GM19043 (cell line): ENCODE measurements around the gene KREMEN1.
A peak's percentile ranks its signal among the peaks of the same experiment; 100 is the strongest.

Source experiments
- ATAC-seq: cut with Tn5 transposase; IDR thresholded peaks from one replicate; pipeline ENCODE4 v1.9.1; 2021; ENCODE audit warnings: low read depth; ENCODE audit not compliant: unreplicated experiment

The KREMEN1 gene

DNA sequence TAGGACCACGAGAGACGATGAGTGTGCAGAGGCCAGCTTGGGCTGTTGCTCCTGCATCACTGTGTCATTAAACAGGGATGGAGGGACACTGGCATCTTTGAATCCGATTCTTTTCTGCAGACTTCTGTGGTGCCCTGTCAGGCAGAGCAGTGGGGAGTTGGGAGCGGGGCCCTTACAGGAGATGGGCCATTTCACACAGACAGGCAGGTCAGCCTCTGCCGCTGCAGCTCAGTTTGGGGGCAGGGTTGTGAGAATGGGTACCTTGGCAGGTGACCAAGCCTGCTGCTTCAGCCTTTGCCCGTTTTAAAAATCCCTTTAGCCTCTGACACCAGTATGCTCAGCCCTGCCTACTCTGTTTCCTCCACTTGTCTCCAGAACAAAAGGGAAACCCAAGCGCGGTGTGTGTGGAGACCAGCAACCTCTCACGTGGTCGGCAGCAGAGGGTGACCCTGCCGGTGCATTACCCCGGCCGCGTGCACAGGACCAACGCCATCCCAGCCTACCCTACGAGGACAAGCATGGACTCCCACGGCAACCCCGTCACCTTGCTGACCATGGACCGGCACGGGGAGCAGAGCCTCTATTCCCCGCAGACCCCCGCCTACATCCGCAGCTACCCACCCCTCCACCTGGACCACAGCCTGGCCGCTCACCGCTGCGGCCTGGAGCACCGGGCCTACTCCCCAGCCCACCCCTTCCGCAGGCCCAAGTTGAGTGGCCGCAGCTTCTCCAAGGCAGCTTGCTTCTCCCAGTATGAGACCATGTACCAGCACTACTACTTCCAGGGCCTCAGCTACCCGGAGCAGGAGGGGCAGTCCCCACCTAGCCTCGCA lies 23.8 kb upstream of the KREMEN1 start:
- ATAC-seq: no peak

DNA sequence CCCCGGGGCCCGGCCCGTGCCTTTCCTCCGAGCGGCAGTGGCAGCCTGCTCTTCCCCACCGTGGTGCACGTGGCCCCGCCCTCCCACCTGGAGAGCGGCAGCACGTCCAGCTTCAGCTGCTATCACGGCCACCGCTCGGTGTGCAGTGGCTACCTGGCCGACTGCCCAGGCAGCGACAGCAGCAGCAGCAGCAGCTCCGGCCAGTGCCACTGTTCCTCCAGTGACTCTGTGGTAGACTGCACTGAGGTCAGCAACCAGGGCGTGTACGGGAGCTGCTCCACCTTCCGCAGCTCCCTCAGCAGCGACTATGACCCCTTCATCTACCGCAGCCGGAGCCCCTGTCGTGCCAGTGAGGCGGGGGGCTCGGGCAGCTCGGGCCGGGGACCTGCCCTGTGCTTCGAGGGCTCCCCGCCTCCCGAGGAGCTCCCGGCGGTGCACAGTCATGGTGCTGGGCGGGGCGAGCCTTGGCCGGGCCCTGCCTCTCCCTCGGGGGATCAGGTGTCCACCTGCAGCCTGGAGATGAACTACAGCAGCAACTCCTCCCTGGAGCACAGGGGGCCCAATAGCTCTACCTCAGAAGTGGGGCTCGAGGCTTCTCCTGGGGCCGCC lies 23.1 kb upstream of the KREMEN1 start:
- ATAC-seq: no peak

DNA sequence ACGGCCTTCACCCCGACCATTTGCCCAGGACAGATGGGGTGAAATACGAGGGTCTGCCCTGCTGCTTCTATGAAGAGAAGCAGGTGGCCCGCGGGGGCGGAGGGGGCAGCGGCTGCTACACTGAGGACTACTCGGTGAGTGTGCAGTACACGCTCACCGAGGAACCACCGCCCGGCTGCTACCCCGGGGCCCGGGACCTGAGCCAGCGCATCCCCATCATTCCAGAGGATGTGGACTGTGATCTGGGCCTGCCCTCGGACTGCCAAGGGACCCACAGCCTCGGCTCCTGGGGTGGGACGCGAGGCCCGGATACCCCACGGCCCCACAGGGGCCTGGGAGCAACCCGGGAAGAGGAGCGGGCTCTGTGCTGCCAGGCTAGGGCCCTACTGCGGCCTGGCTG lies 22.4 kb upstream of the KREMEN1 start:
- ATAC-seq: no peak

DNA sequence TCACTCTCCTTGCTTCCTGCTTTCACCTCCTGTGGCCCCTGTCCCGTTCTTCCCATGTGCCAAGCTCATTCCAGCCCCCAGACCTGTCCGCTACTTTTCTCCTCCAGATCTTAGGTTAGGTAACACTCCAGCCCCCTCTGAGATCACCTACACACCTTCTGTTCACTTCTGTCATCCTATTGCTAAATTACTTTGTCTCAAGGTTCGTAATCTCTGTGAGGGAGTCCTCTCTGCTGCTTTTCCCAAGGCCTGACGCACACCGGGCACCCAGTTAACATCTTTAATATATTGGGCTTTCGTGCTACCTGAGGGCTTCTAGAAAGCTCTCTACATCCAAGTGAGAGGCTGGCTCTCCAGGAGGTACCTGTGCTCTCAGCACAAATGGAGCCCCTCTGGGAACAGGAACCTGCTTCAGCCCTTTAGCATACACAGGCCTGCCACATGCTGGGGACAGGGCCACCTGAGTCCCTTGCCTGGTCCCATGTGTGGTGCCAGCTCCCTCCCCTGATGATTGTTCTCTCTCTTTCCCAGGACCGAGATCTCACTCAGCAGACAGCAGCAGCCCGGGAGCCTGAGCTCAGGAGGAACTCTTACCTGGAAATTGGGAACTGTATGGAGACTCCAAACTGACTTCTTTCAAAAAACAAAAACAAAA lies 19.7 kb upstream of the KREMEN1 start:
- no peak for ATAC-seq

DNA sequence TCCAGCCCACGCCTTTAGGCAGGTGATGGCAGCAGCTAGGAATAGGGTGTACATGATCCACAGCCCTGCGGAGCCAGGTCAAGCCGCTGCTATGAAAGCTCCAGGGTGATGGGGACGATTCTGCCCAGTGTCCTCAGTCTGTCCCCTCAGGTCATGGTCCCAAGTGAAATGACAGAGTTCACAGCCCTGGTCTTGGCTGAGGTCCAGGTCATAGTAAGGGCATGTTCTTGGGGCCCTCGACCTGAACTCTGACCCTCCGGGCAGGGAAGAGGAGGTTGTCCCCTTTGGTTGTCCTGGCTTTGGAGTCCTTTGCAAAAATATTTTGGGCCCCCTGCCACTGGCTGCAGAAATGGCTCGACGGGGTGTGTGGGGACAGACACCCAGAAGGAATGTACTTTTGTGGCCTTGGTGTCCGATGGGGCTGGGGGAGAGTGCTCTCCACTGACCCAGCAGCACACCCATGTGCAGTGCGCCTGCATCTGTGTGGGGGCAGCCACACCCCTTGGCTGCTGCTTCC lies 18.5 kb upstream of the KREMEN1 start:
- ATAC-seq: no peak

DNA sequence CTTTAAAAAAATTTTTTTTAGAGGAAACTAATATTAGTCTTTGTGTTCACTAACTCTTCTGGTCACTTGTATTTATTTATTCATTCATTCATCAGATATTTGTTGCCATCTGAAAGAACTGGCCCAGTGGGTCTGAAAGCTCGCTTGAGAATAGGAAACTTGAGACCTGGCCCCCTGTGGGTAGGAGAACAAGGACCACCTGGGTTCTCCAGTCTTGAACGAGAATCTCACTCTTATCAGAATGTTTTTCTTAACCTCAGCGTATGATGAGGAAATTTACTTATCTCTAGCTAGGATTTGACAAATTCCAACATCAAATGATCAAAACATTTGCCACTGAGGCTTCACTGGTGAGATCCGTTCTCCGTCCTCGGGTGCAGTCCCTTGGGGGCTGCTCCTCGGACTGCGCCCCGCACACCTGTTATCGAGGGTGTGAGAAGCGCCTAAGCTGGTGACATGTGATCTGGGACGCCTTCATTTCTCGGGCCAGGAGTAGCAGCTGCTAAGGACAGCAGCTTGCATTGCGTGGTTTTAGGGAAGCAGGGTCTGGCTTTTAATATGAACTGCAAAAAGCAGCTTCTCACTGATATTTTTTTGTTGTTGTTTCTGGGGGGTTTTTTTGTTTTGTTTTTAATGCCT lies 17.5 kb upstream of the KREMEN1 start:
- no peak for ATAC-seq

DNA sequence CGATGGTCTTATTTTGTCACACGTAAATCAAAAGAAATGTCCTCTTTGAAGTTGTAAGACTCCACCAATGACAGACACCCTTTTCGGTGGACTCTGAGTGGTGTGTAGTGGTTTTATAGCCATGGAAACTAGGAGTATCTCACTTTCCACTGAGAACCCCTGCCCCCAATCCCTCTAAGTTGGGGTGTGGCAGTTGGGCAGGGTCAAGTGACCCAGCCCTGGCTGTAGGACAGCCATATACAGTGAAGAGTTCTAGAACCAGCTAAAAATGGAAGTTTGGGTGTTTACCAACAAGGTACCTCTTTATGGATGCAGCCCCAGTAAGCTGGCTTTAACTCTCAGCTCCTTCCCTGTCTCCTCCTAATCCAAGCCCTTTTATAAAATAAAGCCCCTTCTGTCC lies 16.4 kb upstream of the KREMEN1 start:
- ATAC-seq: no peak

DNA sequence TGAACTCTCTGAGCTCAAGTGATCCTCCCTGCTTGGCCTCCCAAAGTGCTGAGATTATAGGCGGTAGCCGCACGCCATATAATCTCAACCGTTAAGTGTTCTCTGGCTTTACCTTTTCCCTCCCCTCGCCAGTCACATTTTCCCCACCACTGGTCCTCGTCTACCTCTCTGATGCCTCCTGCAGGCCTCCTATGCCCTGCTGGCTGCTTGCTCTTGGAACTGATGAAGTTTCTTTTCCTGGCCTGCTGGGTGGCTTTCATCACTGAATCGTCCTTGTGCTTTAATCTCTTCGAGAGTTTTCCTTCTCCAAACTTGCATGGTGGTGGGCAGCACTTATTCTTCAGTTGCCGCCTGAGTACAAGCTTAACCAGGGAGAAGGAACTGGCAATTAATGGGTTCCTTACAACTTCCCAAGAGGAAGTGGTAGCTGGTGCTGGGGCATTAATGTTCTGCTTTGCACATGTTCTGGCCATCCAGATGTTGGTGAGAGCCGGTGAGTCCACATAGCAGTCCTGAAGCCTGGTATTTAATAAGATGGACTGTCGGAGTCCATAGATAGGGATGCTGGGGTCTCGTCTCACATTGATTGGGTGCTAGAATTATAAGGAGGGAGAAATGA lies 12.5 kb upstream of the KREMEN1 start:
- ATAC-seq: no peak

DNA sequence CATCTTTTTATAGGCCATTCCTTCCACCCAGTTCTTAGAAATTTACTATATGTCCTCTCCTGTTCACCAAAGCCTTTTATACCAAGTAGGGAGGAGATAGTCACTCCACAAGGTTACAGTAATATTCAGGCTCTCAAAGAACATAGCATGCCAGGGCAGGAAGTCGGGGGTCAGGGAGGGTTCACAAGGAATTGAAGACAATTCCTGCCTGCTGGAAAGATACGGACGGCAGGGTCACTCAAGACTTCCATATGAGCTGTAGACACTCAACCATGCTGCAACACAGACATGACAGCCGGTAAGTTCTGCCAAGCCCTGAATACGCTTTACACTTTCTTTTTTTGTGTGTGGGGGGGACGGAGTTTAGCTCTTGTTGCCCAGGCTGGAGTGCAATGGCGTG lies 11.9 kb upstream of the KREMEN1 start:
- ATAC-seq: no peak

DNA sequence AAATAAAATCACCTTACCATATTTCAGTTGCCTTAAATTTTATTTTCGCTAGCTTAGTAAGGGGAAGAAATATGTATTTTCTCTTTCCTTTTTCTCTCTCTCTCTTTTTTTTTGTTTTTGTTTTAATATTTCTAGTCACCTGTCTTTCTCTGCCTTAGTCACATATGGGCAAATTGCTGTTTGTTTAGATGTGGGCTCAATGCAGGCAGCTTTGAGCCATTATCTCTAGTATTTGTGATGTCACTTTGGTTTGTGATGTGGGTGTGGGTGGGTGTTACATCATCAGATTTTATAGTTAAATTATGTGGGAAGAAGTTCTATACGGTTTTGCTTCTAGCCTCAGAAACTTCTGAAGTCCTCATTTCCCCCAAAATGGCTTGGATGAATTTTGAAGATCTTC lies 11.1 kb upstream of the KREMEN1 start, which contains the start of gene C22orf31:
Gene C22orf31, minus strand, starts transcription at position 59 of the 400 bp plus-strand sequence. Its CDS starts 39 bp downstream, at position 20.
- ATAC-seq: no peak

DNA sequence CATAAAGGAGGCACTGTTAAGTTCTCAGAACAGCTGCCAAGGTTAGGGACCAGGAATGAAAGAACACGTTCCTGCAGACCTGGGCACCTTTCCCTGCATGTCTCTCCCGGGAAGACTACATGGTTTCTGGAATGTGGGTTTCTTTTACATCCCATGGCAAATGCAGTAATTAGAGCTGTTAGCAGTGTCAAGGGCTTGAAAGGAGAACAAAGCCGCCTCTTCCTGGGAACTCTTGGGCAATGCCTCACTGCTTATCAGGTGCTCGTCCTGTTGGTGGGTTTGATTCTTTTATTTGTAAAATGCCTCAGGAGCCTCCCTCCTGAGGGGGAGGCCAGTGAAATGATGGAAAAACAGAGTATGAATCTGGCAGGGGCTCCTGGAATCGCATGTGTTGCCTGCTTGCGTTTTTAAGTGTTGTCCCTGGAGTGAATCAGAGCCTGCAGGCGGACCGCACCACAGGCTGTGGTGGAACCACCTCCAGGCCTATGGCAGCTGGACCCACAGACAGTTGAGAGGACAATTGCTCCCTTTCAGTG lies 10.5 kb upstream of the KREMEN1 start:
- no peak for ATAC-seq

DNA sequence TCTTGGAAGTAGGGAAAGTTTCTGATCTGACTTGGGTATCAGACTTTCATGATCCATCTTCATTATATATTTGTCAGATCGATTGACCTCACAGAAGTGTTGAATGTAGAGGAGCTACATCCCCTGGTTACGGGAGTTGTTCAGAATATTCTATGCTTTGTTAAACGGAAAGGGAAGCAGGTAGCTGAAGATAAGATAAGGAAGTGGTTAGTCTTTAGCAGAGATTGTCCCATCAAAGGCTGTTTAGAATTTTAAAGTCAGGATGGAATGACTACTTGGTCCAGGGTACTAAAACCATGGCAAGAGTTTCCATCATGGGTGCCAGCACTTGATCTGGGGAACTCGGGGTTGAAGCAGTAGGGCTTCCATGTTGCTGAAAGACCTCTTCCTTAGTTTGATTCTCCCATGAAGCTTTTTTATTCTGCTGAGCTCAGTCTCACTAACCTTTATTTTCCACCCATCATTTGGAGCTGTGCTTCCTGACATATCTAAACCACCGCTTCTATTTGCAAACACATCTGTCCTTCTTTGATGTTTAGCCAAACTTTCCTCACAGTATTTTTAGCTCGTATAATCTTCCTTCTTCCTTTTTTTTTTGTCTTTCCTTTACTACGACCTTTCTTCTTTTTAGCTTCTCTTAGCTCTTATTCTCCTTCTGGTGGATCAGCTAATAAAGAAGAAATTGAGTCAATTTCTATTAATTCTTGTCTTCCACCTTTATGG lies 7.2 kb upstream of the KREMEN1 start:
- ATAC-seq: no peak

DNA sequence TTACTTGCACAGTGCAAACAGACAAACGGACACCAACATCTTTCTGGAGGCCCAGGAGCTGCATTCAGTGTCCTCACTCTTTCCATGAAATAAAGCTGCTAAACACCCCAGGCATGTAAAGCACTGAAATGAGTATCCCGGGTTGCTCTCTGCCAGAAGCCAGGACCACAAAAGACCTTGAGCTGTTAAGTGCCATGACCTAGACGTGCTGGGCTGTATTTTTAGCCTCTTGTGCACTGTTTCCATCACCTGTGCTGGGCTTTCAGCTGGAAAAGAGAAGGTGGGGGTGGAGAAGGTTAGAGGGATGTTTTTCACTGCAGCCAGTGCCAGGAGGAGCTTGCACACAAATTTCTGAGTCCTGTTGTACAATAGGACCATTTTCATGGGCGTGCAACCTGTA lies 3.4 kb upstream of the KREMEN1 start:
- no peak for ATAC-seq

DNA sequence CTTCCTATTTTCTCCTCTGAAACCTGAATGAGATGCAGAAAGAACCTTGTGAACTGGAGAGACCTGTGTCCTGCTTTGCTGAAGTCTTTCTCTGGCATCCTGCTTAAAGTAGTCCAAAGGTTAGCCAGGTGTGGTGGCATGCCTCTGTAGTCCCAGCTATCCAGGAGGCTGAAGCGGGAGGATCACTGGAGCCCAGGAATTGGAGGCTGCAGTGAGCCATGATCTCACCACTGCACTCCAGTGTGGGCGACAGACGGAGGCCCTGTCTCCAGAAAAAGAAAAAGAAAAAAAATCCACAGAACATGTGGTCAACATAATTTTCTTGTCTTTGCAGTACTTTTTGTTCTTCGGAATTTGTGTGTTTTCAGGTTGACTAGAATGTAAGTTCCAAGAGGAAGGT lies 2.3 kb upstream of the KREMEN1 start:
- no peak for ATAC-seq

DNA sequence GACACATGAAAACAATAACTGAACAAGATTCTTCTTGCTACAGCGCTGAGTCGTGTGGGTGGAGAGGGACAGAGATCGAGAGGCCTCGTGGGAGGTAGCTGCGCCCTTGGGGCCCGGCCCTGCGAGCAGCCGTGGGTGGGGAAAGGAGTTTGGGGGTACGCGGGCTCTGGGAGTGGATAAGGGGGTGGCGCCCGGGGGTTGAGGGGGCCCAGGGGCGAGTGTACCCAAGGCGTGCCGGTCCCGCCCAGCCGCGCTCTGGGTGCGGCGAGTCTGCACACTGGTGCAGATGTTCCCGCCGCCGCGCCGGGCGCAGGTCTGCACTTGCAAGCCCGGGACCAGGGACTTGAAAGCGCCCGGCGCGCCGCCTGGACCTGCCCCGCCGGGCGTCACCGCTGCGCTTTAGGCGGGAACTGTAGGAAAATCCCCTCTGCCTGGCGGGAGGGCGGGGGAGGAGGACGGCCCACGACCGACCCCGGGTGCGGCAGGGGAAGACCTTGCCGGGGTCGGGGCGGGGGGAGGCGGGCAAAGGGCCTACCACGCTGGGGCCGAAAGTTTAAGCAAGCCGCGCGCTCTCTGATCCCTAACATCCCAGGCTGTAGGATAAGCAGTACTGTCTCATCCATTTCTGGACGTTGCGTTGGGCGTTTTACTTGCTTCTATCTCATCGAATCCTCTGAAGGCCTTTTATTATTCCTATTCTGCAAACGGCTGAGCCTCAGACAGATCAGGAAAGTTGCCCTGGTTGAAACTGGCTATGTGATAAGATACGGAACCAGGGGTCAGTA lies 1.4 kb upstream of the KREMEN1 start:
- no peak for ATAC-seq

DNA sequence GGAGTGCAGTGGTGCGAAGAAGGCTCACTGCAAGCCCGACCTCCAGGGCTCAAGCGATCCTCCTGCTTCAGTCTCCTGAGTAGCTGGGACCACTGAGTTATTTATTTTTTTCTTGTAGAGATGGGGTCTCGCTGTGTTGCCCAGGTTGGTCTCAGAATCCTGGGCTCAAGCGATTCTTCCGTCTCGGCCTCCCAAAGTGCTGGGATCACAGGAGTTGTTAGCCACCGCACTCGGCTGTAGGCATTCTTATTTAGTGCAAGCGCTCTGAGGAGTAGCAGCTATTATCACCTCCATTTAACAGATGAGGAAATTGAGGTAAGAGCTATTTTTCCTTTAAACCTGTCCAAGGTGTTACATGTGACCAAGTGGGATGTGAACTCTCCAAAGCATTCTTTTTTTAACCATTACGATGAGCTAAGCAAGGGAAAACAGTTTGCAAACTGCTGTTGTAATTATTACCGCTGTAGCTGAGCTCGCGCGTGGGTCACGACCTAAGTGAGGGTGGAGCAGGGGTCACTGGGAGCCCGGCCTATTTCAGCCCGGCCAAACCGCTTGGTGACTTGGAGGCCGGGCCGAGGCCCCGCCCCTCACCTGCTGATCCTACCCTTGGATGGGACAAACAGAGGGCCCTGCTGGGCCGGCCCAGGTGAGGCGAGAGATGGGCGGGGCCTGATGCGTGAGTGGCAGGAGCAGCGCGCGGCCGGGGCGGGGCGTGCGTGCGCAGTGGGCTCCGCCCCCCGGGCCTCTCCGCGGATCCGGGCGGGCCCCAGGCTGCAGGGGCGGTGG lies 449 bp upstream of the KREMEN1 start:
- ATAC-seq: peak; percentile 89

DNA sequence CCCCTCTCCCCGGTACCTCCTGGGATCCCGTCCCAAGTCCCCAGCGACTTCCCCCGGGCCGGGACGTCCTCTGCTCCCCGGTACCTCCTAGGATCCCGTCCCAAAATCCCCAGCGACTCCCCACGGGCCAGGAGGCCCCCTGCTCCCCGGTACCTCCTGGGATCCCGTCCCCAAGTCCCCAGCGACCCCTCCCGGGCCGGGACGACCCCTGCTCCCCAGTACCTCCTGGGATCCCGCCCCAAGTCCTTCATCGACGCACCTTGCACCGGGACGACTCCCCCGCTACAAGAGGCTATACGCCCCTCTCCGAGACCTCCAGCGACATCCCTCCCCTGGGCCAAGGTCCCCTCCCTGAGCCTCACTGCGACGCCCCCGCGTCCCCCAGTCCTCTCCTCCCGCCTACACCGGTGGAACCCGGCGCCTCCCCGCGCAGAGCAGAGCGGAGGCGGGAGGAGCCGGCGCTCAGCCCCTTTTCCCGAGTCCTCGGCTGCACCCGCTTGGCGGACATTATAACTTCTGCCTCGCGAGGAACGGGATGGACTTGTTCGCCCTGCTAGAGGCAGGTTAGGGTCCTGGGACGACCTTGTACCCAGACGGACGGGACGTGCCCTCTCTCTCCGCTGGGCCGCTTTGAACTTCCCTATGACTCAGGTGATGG lies 912 bp downstream of the KREMEN1 start:
- ATAC-seq: no peak
